Loucy (cell line): ENCODE results near the gene FMN1.

Source experiments
- H2AFZ ChIP-seq: fragments of 200-600 bp; sonication (generic); 2 replicates; pipeline ENCODE4 v1.6.0; 2016; ENCODE audit warnings: antibody characterized with exemption, mild to moderate bottlenecking, low read length, moderate library complexity
- H3F3A ChIP-seq: fragments of 200-600 bp; 2 replicates; pipeline ENCODE4 v1.6.0; 2016; ENCODE audit warnings: antibody characterized with exemption, low read depth, mild to moderate bottlenecking
- H3K27me3 ChIP-seq: fragments of 200-600 bp; sonication (generic); 2 replicates; pipeline ENCODE4 v1.6.1; 2014; ENCODE audit warnings: low read length, mild to moderate bottlenecking; ENCODE audit not compliant: insufficient read depth, poor library complexity, severe bottlenecking
- H3K36me3 ChIP-seq: fragments of 200-600 bp; sonication (generic); 2 replicates; pipeline ENCODE4 v1.6.1; 2016; ENCODE audit warnings: low read length; ENCODE audit not compliant: insufficient read depth
- H3K4me1 ChIP-seq: fragments of 200-600 bp; sonication (generic); 2 replicates; pipeline ENCODE4 v1.5.1; 2014; ENCODE audit warnings: low read length, mild to moderate bottlenecking; ENCODE audit not compliant: insufficient read depth, poor library complexity, severe bottlenecking
- H3K4me2 ChIP-seq: fragments of 200-600 bp; sonication (generic); 2 replicates; pipeline ENCODE4 v1.6.0; 2014; ENCODE audit warnings: antibody characterized with exemption, low read length, low read depth, mild to moderate bottlenecking; ENCODE audit not compliant: poor library complexity, severe bottlenecking
- H3K4me3 ChIP-seq: fragments of 200-600 bp; sonication (generic); 2 replicates; pipeline ENCODE4 v1.5.1; 2014; ENCODE audit warnings: low read length, mild to moderate bottlenecking, mixed read lengths; ENCODE audit not compliant: poor library complexity, severe bottlenecking
- H3K79me2 ChIP-seq: fragments of 200-600 bp; sonication (generic); 2 replicates; pipeline ENCODE4 v1.6.1; 2014; ENCODE audit warnings: low read length; ENCODE audit not compliant: insufficient read depth
- H3K9ac ChIP-seq: fragments of 200-600 bp; sonication (generic); 2 replicates; pipeline ENCODE4 v1.6.0; 2014; ENCODE audit warnings: mild to moderate bottlenecking, low read depth, low read length, moderate library complexity; ENCODE audit not compliant: poor library complexity, severe bottlenecking
- H3K9me2 ChIP-seq: fragments of 200-600 bp; sonication (generic); replicated peaks from 2 replicates; pipeline ENCODE4 v1.6.1; 2016; ENCODE audit warnings: low read depth, low read length, mixed read lengths
- H3K9me3 ChIP-seq: fragments of 200-600 bp; sonication (generic); 2 replicates; pipeline ENCODE4 v1.6.1; 2014; ENCODE audit warnings: mild to moderate bottlenecking, antibody characterized with exemption, low read length, low read depth; ENCODE audit not compliant: insufficient read depth
- H4K20me1 ChIP-seq: fragments of 200-600 bp; sonication (generic); 2 replicates; pipeline ENCODE4 v1.6.0; 2014; ENCODE audit warnings: antibody characterized with exemption, low read length, mild to moderate bottlenecking; ENCODE audit not compliant: insufficient read depth, poor library complexity, severe bottlenecking
- EZH2phosphoT487 ChIP-seq: fragments of 200-600 bp; IDR thresholded peaks from 2 replicates; pipeline ENCODE4 v1.6.1; 2018; ENCODE audit warnings: antibody characterized with exemption, mild to moderate bottlenecking, moderate library complexity, borderline replicate concordance
- TF ChIP-seq, protein P1 (sequence below): fragments of 200-600 bp; sonication (generic); conservative IDR thresholded peaks from 2 replicates; pipeline ENCODE4 v1.5.1; 2014; ENCODE audit warnings: mild to moderate bottlenecking, antibody characterized with exemption, low read length

The FMN1 gene

DNA sequence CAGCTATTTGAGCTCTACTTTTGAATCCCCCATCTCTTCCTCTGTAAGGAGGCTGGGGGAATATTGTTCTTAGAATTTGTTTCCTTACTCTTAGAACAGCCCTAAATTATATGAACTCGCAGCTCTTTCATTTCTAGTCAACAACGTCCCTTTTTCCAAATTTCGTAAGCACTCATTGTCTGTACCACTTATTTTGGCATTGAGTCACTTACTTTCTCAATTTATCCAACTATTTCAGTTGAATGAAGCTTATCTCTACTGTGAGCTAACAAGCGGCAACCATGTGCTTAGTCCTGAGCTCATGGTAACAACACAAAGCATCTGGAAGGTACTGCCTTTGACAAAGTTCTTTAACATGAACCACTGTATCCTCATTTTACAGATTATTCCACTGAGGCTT, 285.6 kb downstream of the FMN1 start:
- H2AFZ ChIP-seq = no peak overlapping the region
- H3K36me3 ChIP-seq = no peaks in the 10 kb centered on the region
- H3K4me2 ChIP-seq = no peak overlapping the region
- no peaks in the 10 kb centered on the region for H3K27me3 ChIP-seq
- no peaks in the 10 kb centered on the region for H3K9me2 ChIP-seq
- no peaks in the 10 kb centered on the region for H3K79me2 ChIP-seq
- H3K4me1 ChIP-seq = peaks cover 7% of the 10 kb centered on the region
- no peaks in the 10 kb centered on the region for H3K9me3 ChIP-seq
- no peak overlapping the region for H3K9ac ChIP-seq
- no peaks in the 10 kb centered on the region for H4K20me1 ChIP-seq
- TF ChIP-seq EZH2phosphoT487 = no peak
- TF ChIP-seq, protein P1, sequence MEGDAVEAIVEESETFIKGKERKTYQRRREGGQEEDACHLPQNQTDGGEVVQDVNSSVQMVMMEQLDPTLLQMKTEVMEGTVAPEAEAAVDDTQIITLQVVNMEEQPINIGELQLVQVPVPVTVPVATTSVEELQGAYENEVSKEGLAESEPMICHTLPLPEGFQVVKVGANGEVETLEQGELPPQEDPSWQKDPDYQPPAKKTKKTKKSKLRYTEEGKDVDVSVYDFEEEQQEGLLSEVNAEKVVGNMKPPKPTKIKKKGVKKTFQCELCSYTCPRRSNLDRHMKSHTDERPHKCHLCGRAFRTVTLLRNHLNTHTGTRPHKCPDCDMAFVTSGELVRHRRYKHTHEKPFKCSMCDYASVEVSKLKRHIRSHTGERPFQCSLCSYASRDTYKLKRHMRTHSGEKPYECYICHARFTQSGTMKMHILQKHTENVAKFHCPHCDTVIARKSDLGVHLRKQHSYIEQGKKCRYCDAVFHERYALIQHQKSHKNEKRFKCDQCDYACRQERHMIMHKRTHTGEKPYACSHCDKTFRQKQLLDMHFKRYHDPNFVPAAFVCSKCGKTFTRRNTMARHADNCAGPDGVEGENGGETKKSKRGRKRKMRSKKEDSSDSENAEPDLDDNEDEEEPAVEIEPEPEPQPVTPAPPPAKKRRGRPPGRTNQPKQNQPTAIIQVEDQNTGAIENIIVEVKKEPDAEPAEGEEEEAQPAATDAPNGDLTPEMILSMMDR = no peak
- no peaks in the 10 kb centered on the region for H3F3A ChIP-seq
- H3K4me3 ChIP-seq = no peak overlapping the region

DNA sequence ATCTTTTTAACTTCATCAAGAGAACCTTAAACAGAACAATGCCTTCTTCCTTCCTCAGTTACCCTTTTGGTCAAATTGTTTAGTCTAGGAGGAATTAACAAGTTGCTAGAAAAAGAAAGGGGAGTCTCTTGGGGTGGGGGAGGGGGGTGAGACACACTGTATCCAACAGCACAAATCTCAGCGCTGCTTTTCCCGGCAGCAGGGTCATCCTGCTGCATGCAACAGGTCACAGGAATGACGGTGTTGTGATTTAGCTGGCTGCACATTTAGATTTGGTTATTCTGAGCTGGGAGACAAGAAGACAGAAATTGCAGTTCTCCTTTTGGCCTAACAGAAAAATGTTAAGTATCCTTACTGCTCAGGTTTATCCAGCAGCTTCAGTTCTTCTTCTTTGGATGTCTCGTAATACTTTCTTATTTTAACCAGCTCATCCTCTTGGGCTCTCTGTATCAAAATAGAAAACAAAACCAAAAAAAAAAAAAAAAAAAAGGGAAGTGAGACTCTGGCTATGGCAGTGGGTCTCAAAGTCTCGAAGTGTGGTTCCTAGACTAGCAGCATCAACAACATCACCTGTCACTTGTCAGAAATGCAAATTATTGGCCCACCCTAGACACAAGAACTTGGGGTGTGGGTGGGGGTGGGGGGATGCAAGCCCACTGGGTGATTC, 286.2 kb downstream of the FMN1 start:
- Histone ChIP-seq H3K4me1 (peaks cover 7% of the 10 kb centered on the region), H3K9me2 (no peaks in the 10 kb centered on the region), H2AFZ (no peak overlapping the region), H3K36me3 (no peaks in the 10 kb centered on the region), H3K79me2 (no peaks in the 10 kb centered on the region), H3K27me3 (no peaks in the 10 kb centered on the region), H3F3A (no peaks in the 10 kb centered on the region), H3K9me3 (no peaks in the 10 kb centered on the region), H3K4me2 (no peak overlapping the region), H4K20me1 (no peaks in the 10 kb centered on the region), H3K4me3 (no peak overlapping the region), H3K9ac (no peak overlapping the region)
- TF ChIP-seq, protein P1 = no peak
- no peak for TF ChIP-seq EZH2phosphoT487

DNA sequence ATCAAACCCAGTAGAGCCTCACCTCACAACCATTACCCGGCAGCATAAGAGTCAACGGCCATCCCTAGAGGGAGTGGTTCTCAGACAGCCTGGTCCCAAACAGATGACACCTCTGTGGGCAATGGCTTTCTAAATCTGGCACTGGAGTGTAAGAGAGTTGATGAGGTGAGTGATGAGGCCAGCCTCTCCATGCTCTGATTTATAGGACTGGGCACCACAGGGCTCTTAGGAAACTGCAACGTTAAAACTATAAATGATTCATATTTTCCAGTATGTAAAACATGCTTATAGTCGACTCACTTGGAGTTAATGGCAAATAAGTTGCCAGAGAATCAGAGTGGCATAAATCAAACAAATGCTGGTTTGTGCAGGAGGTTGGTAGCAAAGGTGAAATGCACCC, 289.0 kb downstream of the FMN1 start:
- no peaks in the 10 kb centered on the region for H3F3A ChIP-seq
- H3K79me2 ChIP-seq = no peaks in the 10 kb centered on the region
- no peak overlapping the region for H3K9ac ChIP-seq
- peaks cover 7% of the 10 kb centered on the region for H3K4me1 ChIP-seq
- no peaks in the 10 kb centered on the region for H3K9me3 ChIP-seq
- no peaks in the 10 kb centered on the region for H3K27me3 ChIP-seq
- H3K9me2 ChIP-seq = no peaks in the 10 kb centered on the region
- H3K36me3 ChIP-seq = no peaks in the 10 kb centered on the region
- TF ChIP-seq, protein P1 = no peak
- TF ChIP-seq EZH2phosphoT487 = no peak
- H3K4me2 ChIP-seq = no peak overlapping the region
- H3K4me3 ChIP-seq = no peak overlapping the region
- H4K20me1 ChIP-seq = no peaks in the 10 kb centered on the region
- H2AFZ ChIP-seq = no peak overlapping the region
